A549 treated with AZD2906 at 1 μM for 4 hours (cell line): ENCODE results near the gene SLC35G1. TPM values are rescaled to one million over a fixed set of nuclear protein-coding genes. Genes with fewer than 3 reads are reported as not detected.

ENCODE experiments used
- total RNA-seq: library from RNA; stranded (reverse); fragments of 200-300 nt; extraction: Qiagen RNA extraction; gene quantifications from 5 replicates; pipeline ENCODE4 v1.2.3, GENCODE V29; 2022

Gene SLC35G1
- total RNA-seq: 7.7 to 9.0 TPM (median 8.4 TPM) in 5 replicates

DNA sequence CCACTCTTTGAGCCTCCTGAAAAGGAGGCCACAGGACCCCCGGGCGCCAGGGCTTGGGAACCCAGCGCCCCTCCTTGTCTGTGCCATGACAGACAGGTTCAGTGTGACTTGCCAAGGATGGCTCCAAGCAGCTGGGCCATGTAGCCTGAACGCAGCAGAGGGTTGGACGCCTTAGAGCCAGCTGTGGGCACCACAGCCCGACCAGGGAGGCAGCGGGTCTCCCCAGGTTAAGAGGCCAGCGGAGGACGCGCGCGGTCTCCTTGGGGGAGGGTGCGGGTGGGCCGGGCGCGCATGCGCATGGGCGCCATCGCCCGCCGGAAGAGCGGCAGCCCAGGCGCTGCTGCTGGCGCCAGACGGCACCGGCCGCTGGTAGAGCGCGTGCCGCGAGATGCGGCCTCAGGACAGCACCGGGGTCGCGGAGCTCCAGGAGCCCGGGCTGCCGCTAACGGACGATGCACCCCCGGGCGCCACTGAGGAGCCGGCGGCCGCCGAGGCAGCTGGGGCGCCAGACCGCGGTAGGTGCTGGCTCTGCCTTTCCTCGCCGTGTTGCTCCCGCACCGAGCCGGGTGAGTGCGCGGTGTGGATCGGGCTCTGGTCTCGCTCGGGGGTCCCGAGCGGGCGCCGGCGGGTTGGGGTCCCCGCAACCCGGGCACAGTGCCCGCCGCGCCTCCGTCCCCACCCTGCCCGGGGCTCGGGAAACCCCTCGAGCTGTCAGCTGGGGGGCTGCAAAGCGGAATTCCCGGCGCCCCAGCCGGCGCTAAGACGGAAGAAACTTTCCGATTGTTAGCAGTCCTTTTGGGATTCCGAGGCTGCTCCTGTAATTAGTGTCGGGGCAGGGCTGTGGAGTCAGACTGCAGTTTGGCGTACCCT, at the start of gene SLC35G1:
SLC35G1 (plus strand) TSS at position 333 of the 870 bp plus-strand sequence; CDS start at position 389, 56 bp downstream.

Other genes with a start within 250 kb of the SLC35G1 start
- 4.5 to 5.5 TPM (median 5.2 TPM) in 5 replicates for gene FRA10AC1, start 191.4 kb upstream of the SLC35G1 start, total RNA-seq
- gene LGI1, start 136.0 kb upstream of the SLC35G1 start, total RNA-seq: not detected in 5 replicates
- gene PLCE1, start 100.0 kb downstream of the SLC35G1 start, total RNA-seq: 6.8 to 8.8 TPM (median 8.0 TPM) in 5 replicates